Cardiac septum (tissue), 1 donor: Measurements from ENCODE around the gene SIMC1. TPM values are rescaled to one million over a fixed set of nuclear protein-coding genes. Genes with fewer than 3 reads are reported as not detected.
"Not testable (repeated sequence)": the region's sequence is repeated elsewhere in the genome, so short reads cannot be mapped to it uniquely, and the experiment has no call there.

Experiments
- DNase-seq: peaks from one replicate; pipeline ENCODE4 v3.0.0-alpha.2; 2020; ENCODE audit warnings: low spot score
- intact Hi-C: fragments of 100-400 bp; cut with DNase I; formaldehyde crosslinking; loops from one replicate; pipeline ENCODE4 v1.14.0; 2022
- total RNA-seq: library from RNA; stranded (reverse); fragmentation: NEBNext Ultra II Directional; extraction: Animal tissue kit (Norgen Biotek cat#: 25700); gene quantifications from one replicate; pipeline ENCODE4 v1.2.1, GENCODE V29; 2021
- donor health status: DM: no; HTN: no; CAD: no.

Gene SIMC1
- total RNA-seq, 1 donor from 2014 or later, result 6.7 TPM

GRCh38 chr5:176260682-176261081 is 22.5 kb downstream of the SIMC1 start:
- DNase-seq, intact Hi-C loops: not testable (repeated sequence)

- DNase-seq, intact Hi-C loops: not testable (repeated sequence)
Measured at GRCh38 chr5:176266448-176266847, 28.2 kb downstream of the SIMC1 start.

- DNase-seq, intact Hi-C loops: not testable (repeated sequence)
Measured at GRCh38 chr5:176289018-176289417, 50.8 kb downstream of the SIMC1 start.

GRCh38 chr5:176290057-176290840 is 52.0 kb downstream of the SIMC1 start:
- intact Hi-C loops, DNase-seq: not testable (repeated sequence)

- intact Hi-C loops, DNase-seq: not testable (repeated sequence)
Measured at GRCh38 chr5:176305356-176305755, 67.1 kb downstream of the SIMC1 start.

GRCh38 chr5:176317534-176318374 is 79.5 kb downstream of the SIMC1 start:
- intact Hi-C loops, result no loop called here
- no peak for DNase-seq

GRCh38 chr5:176319827-176320554 is 81.8 kb downstream of the SIMC1 start:
- intact Hi-C loops, result no loop called here
- DNase-seq, result no peak

GRCh38 chr5:176320577-176320976 is 82.4 kb downstream of the SIMC1 start:
- intact Hi-C loops, result no loop called here
- no peak for DNase-seq

GRCh38 chr5:176334031-176334770 is 96.0 kb downstream of the SIMC1 start:
- DNase-seq, result no peak
- intact Hi-C loops, result no loop called here

- DNase-seq, result no peak
- intact Hi-C loops, result no loop called here
Measured at GRCh38 chr5:176337913-176338312, 99.7 kb downstream of the SIMC1 start.

GRCh38 chr5:176339304-176339703 is 101.1 kb downstream of the SIMC1 start:
- intact Hi-C loops, result no loop called here
- DNase-seq, result no peak

- DNase-seq, result no peak
- intact Hi-C loops, result no loop called here
Measured at GRCh38 chr5:176341325-176342157, 103.3 kb downstream of the SIMC1 start.

- intact Hi-C loops, result no loop called here
- DNase-seq, result no peak
Measured at GRCh38 chr5:176342158-176342483, 103.9 kb downstream of the SIMC1 start.

GRCh38 chr5:176342766-176343458 is 104.7 kb downstream of the SIMC1 start:
- DNase-seq, result no peak

GRCh38 chr5:176350416-176350815 is 112.2 kb downstream of the SIMC1 start:
- intact Hi-C loops, result no loop called here
- no peak for DNase-seq

More at GRCh38 chr5:176342766-176343458, 104.7 kb downstream of the SIMC1 start:
- intact Hi-C loops, result no loop called here

- DNase-seq, result no peak
- intact Hi-C loops, result no loop called here
Measured at GRCh38 chr5:176352116-176352878, 114.1 kb downstream of the SIMC1 start.

- intact Hi-C loops, result no loop called here
- DNase-seq, result no peak
Measured at GRCh38 chr5:176353533-176353932, 115.3 kb downstream of the SIMC1 start.
